ENCODE measurements around the gene ENOX1.

Gene ENOX1

DNA sequence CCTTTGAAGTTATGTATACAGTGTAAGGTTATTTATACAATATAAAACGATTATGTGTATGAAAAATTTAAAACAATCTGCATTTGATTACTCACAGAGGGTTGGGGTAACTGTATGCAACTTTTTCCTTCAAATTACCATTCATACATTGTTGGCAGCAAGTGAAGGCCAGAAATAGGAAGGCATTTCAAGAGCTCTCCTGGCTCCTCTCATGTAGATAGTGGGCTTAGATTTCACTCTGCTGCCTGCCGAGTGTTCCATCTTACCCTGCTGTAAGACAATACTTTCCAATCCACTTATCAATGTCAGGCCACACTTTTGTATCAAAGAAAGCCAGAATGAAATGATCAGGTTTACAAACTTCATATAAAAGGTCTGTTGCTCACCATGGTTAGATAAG, 518.1 kb downstream of the ENOX1 start:
- no peak for DNase-seq

DNA sequence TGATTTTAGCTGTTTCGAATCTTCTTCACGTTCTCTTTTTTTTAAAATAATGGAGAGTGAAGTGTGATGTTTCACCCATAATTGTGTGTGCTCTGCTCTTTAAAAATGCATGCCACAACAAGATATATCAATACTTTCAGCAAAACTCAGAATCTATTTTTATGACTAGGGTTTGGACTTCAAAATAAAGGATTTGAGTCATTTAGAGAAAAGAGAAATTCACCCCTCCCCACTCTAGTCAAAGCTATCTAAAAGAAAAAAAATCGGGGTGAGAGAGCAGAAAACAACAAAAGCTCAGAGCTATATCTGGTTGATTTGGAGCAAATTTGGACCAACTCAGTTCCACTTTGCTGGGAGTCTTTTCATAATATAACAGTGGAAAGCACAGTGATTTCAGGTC, 518.9 kb downstream of the ENOX1 start:
- no peak for DNase-seq

DNA sequence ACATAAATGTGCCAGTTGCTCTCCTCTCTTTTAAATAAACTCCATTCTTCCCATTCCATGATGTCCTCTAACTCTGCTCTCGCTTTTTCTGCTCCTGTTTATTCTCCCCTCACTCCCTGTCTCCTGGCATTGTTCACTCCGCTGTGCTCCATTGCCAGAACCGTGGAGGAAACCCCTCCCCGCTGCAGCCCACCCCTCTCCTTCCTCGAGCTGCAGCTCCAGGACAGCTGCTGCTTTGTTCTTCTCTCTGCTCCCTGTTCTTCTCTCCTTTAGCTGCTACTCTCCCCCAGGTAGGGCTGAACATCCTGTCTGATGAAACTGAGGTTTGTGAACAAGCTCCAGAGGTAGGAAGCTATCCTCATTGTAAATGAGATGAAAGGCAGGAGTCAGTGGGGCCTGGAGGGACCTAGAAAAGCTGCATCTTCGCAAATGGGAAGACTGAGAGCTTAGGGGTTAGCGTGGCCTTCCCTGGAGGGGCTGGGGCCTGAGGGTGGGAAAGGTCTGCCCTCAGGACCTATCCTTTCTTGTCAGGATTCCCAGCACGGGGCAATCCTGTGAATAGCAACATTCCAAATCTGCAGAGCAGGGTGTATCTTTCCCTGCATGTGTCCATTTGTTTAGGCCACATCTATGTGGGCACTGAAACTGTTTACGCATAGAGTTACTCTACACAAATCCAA, 519.7 kb downstream of the ENOX1 start:
- DNase-seq: no peak

DNA sequence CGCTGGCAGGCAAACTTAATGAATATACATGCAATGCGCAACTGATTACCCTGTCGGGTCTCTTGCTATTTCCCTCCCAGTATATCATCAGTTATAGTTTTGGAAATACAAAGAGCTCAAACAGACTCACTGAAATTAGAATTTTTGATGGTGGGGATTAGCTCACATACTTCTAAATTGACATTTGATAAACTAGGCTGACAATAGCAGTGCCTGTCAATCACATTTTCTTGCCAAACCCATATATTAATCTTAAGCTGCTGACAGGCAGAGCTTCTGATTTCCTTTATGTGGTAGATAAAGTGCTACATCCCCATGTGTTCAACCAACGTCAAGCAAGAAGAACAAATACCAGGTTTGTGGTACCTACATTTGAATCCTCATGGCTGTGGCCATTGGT, 521.7 kb downstream of the ENOX1 start:
- DNase-seq: no peak

DNA sequence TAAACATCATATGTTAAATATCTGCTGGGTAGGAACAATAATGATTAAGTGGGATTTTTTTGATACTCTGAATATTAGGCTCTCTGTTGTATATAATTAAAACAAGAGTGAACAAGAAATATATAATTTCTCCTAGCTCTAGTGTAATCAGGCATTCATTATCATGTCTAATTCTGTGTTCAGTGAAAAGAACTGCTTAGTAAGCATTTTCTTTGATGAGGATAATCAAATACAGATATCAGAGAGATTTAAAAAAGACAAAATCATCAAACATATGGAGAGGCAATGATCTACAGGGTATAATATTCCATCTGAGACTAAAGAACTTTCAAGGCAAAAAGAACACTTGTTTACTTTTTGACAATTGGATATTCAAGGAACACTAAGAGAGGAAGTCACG, 522.3 kb downstream of the ENOX1 start:
- no peak for DNase-seq

DNA sequence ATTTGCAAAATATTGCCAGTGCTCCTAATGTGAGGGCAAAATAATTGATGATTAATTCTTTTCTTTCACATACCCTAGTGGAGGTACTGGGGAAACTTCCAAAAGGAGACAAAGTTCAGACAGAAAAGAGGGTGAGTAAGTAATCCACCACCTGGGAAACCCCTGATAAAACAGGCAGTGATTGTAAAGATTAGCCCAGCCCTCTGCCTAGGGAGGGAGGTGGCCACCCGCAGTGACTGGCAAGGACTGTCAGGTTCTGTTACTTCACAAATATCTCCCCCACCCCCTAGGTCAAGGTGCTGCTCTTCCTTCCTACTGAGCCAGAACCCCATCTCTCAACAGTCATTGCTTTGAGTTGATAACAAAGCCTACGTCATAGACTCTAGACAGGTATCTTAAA, 523.7 kb downstream of the ENOX1 start:
- no peak for DNase-seq

DNA sequence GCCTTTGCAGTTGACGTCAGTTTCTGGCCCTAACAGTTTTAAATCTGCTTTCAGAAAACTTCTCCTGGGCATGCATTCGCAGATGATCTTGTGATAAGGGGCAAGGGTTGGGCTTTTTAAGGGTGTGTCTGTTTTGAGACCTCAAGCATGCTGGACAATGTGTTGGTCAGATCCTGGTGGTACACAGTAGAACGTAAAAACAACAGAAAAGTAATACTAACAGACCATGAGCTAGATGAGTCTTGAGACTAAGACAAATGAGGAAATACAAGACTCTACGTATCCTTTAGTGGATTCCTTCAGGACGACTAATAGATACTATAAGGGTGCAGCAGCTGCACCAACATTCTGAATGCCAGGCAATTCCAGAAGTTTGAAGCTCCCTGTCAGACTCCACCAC, 525.8 kb downstream of the ENOX1 start:
- no peak for DNase-seq

DNA sequence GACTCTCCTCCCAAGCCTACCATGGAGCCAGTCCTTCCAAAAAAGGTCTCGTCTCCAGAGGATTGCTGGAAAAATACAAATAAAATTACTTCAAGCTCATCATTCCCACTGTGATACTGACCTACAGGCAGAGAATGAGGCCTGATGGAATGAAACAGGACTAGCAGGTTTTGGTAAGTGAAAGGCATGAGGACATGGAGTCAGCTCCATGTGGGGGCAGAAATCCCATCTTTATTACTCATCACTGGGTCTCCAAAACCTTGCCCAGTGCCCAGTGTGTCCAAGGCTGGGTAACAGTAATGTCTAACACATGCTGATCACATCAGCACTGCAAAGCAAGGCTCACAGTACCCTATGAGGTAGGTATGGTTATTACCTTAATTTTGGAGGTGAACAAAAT, 528.0 kb downstream of the ENOX1 start:
- DNase-seq: no peak

DNA sequence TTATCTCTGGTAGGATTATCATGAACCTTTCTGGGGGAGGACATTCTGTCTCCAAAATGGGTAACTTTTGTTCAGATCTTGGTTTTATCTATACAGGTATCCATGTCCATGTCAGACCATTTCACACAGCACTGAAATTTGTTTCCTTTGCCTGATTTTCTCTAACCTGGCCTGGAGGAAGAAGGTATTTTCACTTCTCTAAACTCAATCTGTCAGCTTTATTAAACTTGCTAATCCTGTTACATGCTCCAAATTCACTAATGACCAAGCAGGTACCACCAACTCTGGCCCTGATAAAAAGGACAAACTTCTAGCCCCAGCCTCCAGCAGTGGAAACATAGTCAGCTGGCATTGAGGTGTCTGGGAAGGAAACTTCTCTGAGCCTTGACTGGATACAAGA, 529.0 kb downstream of the ENOX1 start:
- no peak for DNase-seq

DNA sequence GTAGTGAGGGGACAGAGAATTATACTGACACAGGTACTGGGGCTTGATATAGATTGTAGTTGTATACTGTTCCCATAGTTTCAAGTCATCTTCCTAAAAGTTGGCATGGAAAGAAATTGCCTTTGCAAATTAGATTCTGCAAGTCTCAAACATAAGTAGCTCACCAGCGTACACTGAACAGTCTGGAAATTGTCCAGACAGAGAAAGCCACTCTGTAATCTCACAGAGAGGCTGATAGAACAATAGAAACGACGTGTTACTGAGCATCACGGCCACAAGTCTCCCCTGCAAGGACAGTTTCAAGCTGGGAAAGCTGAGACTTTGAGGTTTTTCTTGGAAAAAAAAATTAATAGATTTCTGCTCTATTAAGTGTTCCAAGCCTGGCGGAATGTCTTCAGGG, 534.8 kb downstream of the ENOX1 start:
- no peak for DNase-seq

DNA sequence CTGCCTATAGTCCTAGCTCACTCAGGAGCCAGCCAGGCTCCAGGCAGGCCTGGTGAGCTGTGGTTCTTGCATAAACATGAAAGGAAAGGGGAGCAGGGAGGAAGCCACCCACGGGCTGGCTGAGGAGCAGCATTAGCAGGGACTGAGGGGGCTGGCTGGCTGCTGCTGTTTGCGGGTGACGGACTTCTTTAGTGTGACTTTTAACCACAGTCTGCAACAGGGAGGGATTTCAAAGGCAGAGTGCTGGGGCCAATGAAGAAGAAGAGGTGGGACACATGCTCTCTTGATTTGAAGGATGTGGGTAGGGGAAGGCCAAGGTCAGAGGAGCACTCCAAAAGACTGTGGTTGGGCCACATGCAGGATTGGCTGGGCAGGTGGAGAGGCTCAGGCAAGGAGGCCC, 540.4 kb downstream of the ENOX1 start:
- DNase-seq: no peak

DNA sequence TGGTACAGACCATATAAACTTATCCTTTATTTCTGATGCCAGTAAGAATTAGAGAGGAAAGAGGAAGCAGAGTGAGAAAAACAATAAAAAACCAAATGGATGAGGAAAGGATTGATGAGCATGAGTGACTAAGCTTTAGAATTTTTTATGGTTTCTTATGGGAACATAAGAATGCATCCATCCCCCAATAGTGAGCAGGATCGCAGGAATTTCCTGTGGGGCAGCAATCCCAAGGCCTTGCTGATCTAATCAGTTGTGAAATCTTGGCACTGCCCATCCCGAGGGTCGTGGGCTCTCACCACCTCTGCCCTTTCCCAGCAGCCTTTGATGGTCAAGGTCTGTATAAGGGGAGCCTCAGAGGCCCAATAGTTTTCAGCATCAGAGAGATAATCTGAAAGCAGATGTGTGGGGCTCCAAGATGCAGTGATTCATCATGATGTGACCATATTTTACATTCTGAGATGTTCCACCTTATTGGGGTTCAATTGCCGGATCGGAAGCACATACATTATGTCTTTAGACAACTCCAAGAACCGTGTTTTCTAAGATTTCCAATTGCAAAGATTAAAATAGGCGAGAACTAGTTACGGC, 541.3 kb downstream of the ENOX1 start:
- DNase-seq: no peak

DNA sequence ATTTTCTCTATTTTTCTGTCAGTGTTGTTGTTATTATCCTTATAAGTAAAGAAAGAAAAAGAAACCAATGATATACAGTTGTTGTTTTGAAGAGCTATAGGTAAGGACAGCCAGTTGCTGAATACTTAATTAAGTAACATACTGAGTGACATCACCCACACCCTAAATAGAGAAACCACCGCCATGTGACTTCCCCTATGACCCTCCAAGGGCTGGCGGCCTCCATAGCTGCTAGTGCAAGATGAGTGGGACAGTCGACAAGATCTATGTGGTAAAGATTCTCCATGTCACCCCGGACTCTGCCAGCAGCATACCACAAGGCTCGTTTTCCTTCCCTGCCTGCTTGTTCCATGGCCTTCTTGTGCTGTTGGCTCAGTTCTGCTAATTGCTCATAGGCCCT, 542.3 kb downstream of the ENOX1 start:
- DNase-seq: no peak

DNA sequence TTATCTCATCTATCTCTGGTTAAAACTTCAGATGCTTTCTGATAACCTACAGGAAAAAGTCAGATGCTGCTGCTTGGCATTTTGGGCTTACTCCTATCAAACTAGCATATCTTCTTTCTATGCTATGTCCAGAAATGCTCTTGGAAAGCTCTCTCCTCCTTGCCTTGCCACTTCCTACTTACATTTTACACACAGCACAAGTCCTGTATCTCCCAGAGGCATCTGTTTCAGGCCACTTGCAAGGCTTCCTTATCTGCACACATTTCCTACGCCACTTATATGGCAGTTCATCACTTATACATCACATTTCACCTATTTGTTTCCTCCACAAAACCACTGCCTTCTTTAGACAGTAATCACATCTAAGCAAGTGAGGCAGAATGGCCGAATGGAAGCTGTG, 543.1 kb downstream of the ENOX1 start:
- DNase-seq: no peak

DNA sequence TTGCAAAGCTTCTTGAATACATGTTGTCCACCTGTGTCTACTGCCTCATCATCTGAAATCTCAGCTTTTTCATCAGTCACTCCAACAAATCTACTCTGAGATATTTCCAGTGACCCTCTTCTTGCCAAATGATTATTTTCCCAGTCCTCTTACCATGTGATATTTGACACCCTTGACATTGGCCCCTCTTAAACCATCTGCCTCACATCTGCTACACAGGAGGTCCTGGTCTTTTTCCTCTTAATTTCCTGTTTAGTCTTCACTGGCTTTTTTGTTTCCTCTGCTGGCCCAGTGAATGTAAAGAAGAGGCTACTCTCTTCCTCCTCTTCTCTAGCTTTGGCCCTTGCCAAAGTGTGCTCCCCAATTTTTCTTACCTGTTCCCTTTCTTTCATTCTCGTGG, 544.7 kb downstream of the ENOX1 start:
- DNase-seq: no peak

DNA sequence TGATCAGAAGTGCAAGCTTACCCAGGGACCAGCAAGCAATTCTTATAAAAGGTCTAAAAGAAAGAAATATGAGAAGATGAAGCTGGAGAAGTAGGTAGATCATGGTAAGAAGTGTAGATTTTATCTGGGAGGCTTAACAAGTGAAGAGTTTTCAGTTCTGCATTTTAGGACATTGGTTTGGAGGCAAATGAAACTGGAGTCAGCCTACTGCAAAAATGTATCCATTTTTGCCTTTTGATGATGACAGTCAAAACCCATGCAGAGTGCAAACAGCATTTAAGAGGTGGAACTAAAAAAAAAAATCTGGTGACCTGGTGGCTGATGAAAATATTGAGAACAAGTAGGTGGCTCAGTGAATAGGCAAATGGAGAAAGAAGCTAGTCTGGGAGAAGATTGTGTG, 546.5 kb downstream of the ENOX1 start:
- no peak for DNase-seq

DNA sequence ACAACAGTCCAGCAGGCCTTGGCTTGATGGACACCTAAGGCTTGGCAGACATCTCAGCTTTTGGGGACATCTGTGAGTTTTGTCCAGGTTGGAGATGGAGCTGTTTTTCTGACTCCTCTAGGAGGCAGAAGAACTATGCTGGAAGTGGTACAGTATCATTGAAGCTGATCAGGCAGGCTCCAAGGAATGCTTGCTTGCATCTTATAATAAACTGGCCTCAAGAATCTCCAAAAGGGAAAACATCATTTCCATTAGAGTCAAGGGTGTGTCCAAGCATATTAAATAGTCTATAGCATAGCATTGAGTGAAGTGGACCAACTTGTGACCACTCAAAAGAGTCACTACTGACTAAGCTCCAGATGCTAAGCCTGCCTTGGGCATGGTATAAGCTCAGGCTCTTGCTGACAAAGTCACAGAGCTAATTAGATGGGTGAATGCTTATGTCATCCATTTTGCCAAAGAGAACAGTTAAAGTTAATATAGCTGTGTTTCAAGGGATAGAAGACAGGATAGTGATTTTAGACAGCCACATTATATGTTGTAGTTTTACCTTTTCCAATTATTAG, 547.4 kb downstream of the ENOX1 start:
- no peak for DNase-seq

DNA sequence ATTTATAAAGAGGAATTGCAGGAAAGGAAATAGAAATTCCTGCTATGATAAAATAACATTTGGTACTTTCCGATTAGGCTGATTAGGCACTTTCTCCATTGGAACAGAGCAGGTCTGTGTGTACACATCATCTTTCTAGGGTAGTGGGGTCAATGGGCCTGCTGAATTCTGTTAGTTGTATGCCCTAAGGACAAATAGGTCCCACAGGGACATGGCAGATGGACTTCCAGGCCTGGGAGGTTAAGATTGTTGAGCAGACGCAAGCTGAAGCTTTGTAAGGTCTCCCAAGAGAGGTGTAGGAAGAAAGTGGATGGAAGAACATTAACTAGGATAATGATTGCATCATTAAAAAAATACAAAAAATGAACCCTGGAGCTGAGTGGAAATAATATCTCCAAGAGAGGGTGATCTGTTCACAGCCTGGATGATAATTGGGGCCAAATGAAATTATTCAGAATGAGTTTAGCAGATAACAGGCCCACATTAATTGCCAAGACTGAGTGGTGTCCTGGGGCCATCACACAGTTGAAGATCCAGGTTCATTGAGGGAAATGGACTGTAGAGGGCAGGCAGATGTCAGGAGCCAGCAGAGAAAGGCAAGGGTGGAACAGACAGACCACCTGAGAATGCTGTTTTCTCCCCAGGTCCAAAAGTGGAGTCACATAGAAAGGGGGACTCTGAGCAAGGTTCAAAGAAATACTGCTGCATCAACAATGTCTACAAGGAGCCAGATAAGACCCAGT, 548.3 kb downstream of the ENOX1 start:
- no peak for DNase-seq

DNA sequence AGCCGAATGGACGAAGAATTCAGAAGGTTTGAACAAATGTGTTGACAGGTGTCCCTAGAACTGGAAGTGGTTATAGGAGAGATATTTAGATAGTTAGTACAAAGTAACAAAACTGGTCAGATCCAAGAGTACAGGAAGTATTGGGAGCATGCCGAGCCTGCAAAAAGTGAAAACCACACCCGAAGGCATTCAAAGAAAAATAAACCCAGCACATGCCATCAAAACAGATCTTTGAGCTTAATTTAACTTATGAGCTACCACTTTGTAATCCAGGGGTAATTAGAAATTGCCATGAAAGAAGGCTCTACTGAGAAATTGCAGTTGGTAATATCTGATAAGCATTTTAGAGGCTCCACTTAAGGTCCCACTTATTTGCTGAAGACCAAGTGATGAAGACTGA, 549.2 kb downstream of the ENOX1 start:
- no peak for DNase-seq

DNA sequence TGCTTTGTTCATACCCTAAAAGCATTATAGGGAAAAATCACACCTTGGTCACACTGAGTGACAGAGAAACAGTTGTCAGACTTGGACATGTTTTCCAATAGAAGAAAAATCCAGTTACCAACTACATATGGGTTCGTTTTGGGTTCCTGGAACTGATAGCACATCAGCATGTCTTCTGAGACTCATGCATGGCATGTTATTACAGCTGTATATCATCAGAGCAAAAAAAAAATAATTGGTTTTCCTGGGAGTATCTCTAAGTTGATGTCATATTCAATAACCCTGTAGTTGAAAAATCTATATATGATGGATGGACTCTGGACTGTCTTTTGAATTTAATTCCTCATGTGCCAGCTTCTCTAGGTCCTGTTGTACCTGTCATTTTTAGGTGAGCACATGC, 551.7 kb downstream of the ENOX1 start:
- DNase-seq: no peak

DNA sequence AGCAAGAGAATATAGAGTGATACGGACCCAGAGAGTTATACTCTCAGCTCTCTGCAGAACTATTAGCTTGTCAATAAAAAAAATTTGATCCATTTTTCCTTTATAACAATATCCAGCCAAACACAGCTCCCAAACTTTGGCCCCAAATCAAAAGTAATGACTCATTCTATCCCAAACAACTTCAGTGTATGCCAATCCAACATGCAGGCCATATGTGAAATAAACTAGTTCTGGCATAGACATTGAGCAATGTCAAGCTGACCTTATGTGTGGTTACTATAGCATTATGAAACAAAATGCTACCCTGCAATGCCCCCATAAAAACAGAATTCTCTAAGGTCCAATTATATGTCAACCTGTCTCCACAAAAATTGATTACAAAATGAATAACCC, 553.9 kb downstream of the ENOX1 start:
- no peak for DNase-seq

DNA sequence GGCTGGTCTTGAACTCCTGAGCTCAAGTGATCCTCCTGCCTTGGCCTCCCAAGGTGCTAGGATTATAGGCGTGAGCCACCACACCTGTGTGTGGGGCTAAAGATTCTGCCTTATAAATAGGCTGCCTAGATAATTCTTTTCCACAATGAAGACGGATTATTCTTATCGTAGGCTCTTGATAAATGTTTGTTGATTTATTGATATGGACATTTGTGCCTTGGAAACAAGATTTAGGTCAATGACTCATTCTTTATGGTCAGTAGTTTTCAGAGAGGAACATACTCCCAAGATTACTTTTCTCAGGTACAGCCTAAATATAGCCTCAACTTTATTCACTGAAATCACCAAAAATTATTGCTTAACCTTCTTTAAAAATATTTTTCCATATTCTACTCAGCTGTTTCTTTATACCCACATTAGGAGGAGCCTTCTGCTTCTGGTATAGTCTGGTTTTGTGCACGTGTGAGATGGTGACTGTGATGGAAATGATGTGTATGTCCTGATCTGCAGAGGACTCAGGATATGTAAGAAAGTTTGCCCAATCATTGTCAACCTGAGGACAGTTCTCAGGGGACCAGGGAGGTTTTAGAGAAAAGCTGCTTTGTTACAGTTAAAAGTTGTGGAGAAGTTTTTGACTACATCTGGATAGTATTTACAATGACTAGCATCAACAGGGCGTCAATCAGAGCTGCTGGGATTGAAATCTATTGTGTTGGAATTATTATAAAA, 554.5 kb downstream of the ENOX1 start:
- DNase-seq: no peak

DNA sequence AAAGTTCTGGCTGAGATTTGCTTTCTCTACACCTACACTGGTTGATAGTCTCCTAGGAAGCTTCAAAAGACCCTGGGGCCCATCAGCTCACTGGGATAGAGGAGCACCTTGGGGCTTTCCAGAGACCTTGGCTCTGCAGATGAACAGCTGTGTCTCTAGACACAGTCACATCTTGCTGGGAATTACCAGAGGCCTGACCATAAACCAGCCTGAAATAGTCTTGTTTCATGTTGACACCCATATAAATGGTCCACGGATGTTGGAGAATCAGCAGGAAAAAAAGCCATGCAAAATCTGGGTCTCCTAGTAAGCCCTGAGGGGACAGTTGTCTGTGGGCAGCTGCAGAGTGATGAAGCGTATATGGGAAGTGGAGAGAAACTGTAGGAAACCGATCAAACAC, 555.8 kb downstream of the ENOX1 start:
- no peak for DNase-seq

DNA sequence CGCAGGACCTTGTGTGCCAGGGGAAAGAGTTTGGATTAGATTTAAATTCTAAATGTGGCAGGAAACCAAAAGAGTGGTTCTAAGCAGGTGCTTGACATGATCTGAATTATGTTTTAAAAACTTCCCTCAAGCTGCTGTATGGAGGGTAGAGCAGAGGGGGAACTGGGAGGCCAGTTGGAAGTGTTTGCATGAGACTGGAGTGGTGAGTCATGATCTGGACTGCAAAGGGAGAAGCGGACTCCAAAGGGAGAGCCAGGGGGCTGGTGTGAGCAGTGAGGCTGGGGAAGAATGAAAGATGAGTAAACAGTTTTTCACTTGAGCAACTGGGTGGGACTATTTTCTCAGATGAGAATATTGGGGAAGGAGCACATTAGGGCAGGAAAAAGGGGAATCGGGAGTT, 557.3 kb downstream of the ENOX1 start:
- no peak for DNase-seq
